Transverse colon (tissue), 1 donor: ENCODE measurements around the gene ZNF654.

Experiments
- EP300 ChIP-seq: sonication (generic); formaldehyde crosslinking; IDR thresholded peaks from one replicate; pipeline ENCODE4 v1.6.1; 2017; ENCODE audit warnings: antibody characterized with exemption, low read depth
- POLR2A ChIP-seq: fragments of 450-650 bp; IDR thresholded peaks from one replicate; pipeline ENCODE4 v1.6.1; 2016; ENCODE audit warnings: antibody characterized with exemption, mild to moderate bottlenecking, moderate library complexity

DNA sequence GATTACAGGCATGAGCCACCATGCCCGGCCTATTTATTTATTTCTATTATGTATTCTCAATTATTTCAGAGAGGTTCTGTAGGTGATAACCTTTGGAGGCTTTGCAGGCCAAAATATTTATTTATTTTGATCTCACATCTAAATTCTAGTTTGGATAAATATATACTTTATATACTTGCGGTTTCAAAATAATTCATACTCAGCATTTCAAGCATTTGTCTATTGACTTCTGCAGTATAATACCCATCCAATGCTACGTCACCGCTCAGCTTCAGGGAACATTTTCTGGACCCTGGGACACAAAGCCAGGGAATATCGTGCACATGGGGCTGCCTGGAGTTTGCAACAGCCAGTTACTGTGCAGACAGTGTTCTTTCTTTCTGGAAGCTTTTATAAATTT lies 22.8 kb upstream of the ZNF654 start:
- TF ChIP-seq POLR2A (no peak), EP300 (no peak)
